Lung (tissue), 12 donors: ENCODE measurements around the gene MAPK4. TPM values are rescaled to one million over a fixed set of nuclear protein-coding genes. Genes with fewer than 3 reads are reported as not detected.

Experiments used
- ATAC-seq: fragments of 200-7000 bp; cut with Tn5 transposase; one replicate; pipeline ENCODE4 v1.9.1; 2020; ENCODE audit warnings: moderate number of reproducible peaks; ENCODE audit not compliant: insufficient read depth, low FRiP score
- DNase-seq, 3 donors: peaks; one replicate each; pipeline ENCODE4 v3.0.0-alpha.2; 2013 to 2017
- H3K27ac ChIP-seq, 2 donors: one replicate each; pipeline ENCODE4 v1.5.1; 2013; ENCODE audit warnings: mild to moderate bottlenecking in 2 of 2, moderate library complexity in 2 of 2, control low read depth in 1 of 2, inconsistent platforms in 1 of 2, low read depth in 1 of 2, low read length in 1 of 2
- H3K27me3 ChIP-seq, 3 donors: one replicate each; pipeline ENCODE4 v1.5.1; 2013; ENCODE audit warnings: low read length in 2 of 3; ENCODE audit not compliant: control insufficient read depth in 3 of 3, insufficient read depth in 3 of 3
- H3K36me3 ChIP-seq, 4 donors: one replicate each; pipeline ENCODE4 v1.5.1; 2013; ENCODE audit warnings: low read length in 4 of 4, mild to moderate bottlenecking in 1 of 4, moderate library complexity in 1 of 4; ENCODE audit not compliant: control insufficient read depth in 4 of 4, insufficient read depth in 4 of 4
- H3K4me1 ChIP-seq, 5 donors: one replicate each; pipeline ENCODE4 v1.5.1; 2013; ENCODE audit warnings: low read length in 5 of 5, mild to moderate bottlenecking in 2 of 5, moderate library complexity in 1 of 5; ENCODE audit not compliant: control insufficient read depth in 5 of 5, insufficient read depth in 5 of 5
- H3K4me3 ChIP-seq: one replicate; pipeline ENCODE4 v1.5.1; 2013; ENCODE audit warnings: mild to moderate bottlenecking, control low read depth, moderate library complexity
- H3K9ac ChIP-seq, 2 donors: one replicate each; pipeline ENCODE4 v1.5.1; 2013; ENCODE audit warnings: low read length in 2 of 2, control low read depth in 1 of 2; ENCODE audit not compliant: insufficient read depth in 1 of 2
- H3K9me3 ChIP-seq, 4 donors: one replicate each; pipeline ENCODE4 v1.5.1; 2013; ENCODE audit warnings: low read length in 3 of 4, mild to moderate bottlenecking in 1 of 4, moderate library complexity in 1 of 4; ENCODE audit not compliant: control insufficient read depth in 4 of 4, insufficient read depth in 3 of 4
- CTCF ChIP-seq: IDR thresholded peaks from 2 replicates; pipeline ENCODE4 v1.5.1; 2012; ENCODE audit warnings: mild to moderate bottlenecking; ENCODE audit errors: control extremely low read depth, extremely low read depth
- WGBS, 2 donors: extraction: QIAGEN DNeasy Blood & Tissue Kit; methylation state at CpG; one replicate each; pipeline ENCODE4 v1.1.7; 2013; 5-methylcytosine and 5-hydroxymethylcytosine counted together
- polyA plus RNA-seq, 2 donors: library from polyadenylated mRNA; stranded (reverse); fragments of 200-250 nt; gene quantifications; one replicate each; pipeline ENCODE4 v1.2.1, GENCODE V29; 2013
- total RNA-seq, 2 donors: library from RNA; depleted of rRNA in 1 of 2; stranded (reverse); fragments of >200 nt in 1 of 2; gene quantifications; one replicate each; pipeline ENCODE4 v1.2.1, GENCODE V29; 2014 to 2021
- donor health status: control.
- donor health status: control.
- donor health status: Bipolar disorder and iron deficiency.
- donor health status: healthy.
- donor health status: DM: yes; HTN: yes; CAD: no.

The MAPK4 gene
- total and polyA plus RNA-seq, 4 donors = 1.8 to 10.7 (median 3.9) TPM

GRCh38 chr18:50738098-50738757, 178.3 kb downstream of the MAPK4 start:
- no peak overlapping the region for H3K4me3 ChIP-seq
- H3K9ac ChIP-seq = no peak overlapping the region
- no peaks in the 10 kb centered on the region for H3K4me1 ChIP-seq
- H3K9me3 ChIP-seq = peaks cover 0 to 4% (median 2%) of the 10 kb centered on the region in 4 donors
- TF ChIP-seq CTCF = no peak
- no peak for ATAC-seq
- H3K27ac ChIP-seq = no peak overlapping the region
- WGBS, 2 donors = 72 to 80% methylated on average over 7 of the region's 7 CpGs
- H3K27me3 ChIP-seq = no peaks in the 10 kb centered on the region
- no peaks in the 10 kb centered on the region for H3K36me3 ChIP-seq
- DNase-seq = no peak

- Histone ChIP-seq H3K4me3 (no peak overlapping the region), H3K27me3 (no peaks in the 10 kb centered on the region), H3K27ac (no peak overlapping the region), H3K9ac (no peak overlapping the region), H3K9me3 (peaks cover 0 to 4% (median 3%) of the 10 kb centered on the region in 4 donors), H3K4me1 (no peaks in the 10 kb centered on the region), H3K36me3 (no peaks in the 10 kb centered on the region)
- no peak for ATAC-seq
- no peak for TF ChIP-seq CTCF
- DNase-seq = no peak
Observed at GRCh38 chr18:50742952-50743351, 183.1 kb downstream of the MAPK4 start.

GRCh38 chr18:50744253-50744652, 184.4 kb downstream of the MAPK4 start:
- Histone ChIP-seq H3K9ac (no peak overlapping the region), H3K27me3 (no peaks in the 10 kb centered on the region), H3K4me3 (no peak overlapping the region), H3K9me3 (peaks cover 0 to 7% (median 3%) of the 10 kb centered on the region in 4 donors), H3K4me1 (peaks cover 0 to 6% (median 0%) of the 10 kb centered on the region in 5 donors), H3K36me3 (no peaks in the 10 kb centered on the region), H3K27ac (no peak overlapping the region)
- 89% methylated on average over 4 of the region's 4 CpGs for WGBS, 2 donors
- TF ChIP-seq CTCF = no peak
- ATAC-seq (no peak), DNase-seq (no peak)

GRCh38 chr18:50745945-50746344, 186.1 kb downstream of the MAPK4 start:
- Histone ChIP-seq H3K9me3 (peaks cover 0 to 7% (median 3%) of the 10 kb centered on the region in 4 donors), H3K4me1 (peaks cover 0 to 6% (median 0%) of the 10 kb centered on the region in 5 donors), H3K9ac (no peak overlapping the region), H3K36me3 (no peaks in the 10 kb centered on the region), H3K4me3 (no peak overlapping the region), H3K27me3 (no peaks in the 10 kb centered on the region), H3K27ac (no peak overlapping the region)
- WGBS, 2 donors = 61 to 71% methylated on average over 5 of the region's 5 CpGs
- no peak for DNase-seq
- TF ChIP-seq CTCF = no peak
- no peak for ATAC-seq
